RWPE2 (cell line): Measurements from ENCODE around the gene DNAAF8.
"Not testable (repeated sequence)": the region's sequence is repeated elsewhere in the genome, so short reads cannot be mapped to it uniquely, and the experiment has no call there.

Experiments
- ATAC-seq: fragments of 200-7000 bp; cut with Tn5 transposase; 3 replicates; pipeline ENCODE4 v1.9.1; 2021; ENCODE audit warnings: low read depth
- DNase-seq: peaks from one replicate; pipeline ENCODE4 v3.0.0-alpha.2; 2020; ENCODE audit warnings: low spot score
- H3K27ac ChIP-seq: fragments of 450-650 bp; 2 replicates; pipeline ENCODE4 v1.5.1; 2017; ENCODE audit warnings: mild to moderate bottlenecking; ENCODE audit not compliant: poor library complexity, severe bottlenecking
- H3K27me3 ChIP-seq: fragments of 250-450 bp; sonication (Bioruptor Pico); 2 replicates; pipeline ENCODE4 v1.5.1; 2021; ENCODE audit warnings: mild to moderate bottlenecking, moderate library complexity; ENCODE audit not compliant: insufficient read depth, poor library complexity, severe bottlenecking
- H3K36me3 ChIP-seq: fragments of 250-450 bp; sonication (Bioruptor Pico); 2 replicates; pipeline ENCODE4 v1.5.1; 2020; ENCODE audit warnings: low read depth, mild to moderate bottlenecking, moderate library complexity
- H3K4me1 ChIP-seq: fragments of 250-450 bp; sonication (Bioruptor Pico); 2 replicates; pipeline ENCODE4 v1.5.1; 2021; ENCODE audit warnings: mild to moderate bottlenecking, moderate library complexity; ENCODE audit not compliant: insufficient read depth, poor library complexity, severe bottlenecking
- H3K4me3 ChIP-seq: fragments of 250-450 bp; sonication (Bioruptor Pico); 2 replicates; pipeline ENCODE4 v1.5.1; 2021; ENCODE audit warnings: mild to moderate bottlenecking, moderate library complexity; ENCODE audit not compliant: severe bottlenecking
- H3K9me3 ChIP-seq: fragments of 250-450 bp; sonication (Bioruptor Pico); 2 replicates; pipeline ENCODE4 v1.5.1; 2021; ENCODE audit warnings: mild to moderate bottlenecking, moderate library complexity; ENCODE audit not compliant: severe bottlenecking
- TF ChIP-seq, protein P1 (sequence below): fragments of 450-650 bp; IDR thresholded peaks from one replicate; pipeline ENCODE4 v1.5.1; 2017; ENCODE audit warnings: mild to moderate bottlenecking, moderate library complexity; ENCODE audit not compliant: poor library complexity, severe bottlenecking

Gene DNAAF8

DNA sequence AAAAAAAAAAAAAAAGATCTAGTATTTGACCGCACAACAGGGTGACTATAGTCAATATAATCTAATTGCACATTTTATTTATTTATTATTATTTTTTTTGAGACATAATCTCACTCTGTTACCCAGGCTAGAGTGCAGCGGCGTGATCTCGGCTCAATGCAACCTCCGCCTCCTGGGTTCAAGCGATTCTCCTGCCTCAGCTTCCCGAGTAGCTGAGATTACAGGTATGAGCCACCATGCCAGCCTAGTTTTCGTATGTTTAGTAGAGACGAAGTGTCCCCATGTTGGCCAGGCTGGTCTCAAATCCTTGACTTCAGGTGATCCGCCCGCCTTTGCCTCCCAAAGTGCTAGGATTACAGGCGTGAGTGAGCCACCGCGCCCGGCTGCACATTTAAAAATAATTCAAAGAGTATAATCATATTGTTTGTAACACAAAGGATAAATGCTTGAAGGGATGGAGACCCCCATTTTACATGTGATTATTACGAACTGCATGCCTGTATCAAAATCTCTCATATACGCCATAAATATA, 1.1 kb upstream of the DNAAF8 start:
- Histone ChIP-seq H3K27me3 (no peaks in the 10 kb centered on the region), H3K36me3 (peaks cover 34% of the 10 kb centered on the region), H3K4me3 (peak overlapping the region; percentile 66), H3K27ac (peak overlapping the region; percentile 50), H3K9me3 (no peaks in the 10 kb centered on the region), H3K4me1 (no peaks in the 10 kb centered on the region)
- TF ChIP-seq, protein P1, sequence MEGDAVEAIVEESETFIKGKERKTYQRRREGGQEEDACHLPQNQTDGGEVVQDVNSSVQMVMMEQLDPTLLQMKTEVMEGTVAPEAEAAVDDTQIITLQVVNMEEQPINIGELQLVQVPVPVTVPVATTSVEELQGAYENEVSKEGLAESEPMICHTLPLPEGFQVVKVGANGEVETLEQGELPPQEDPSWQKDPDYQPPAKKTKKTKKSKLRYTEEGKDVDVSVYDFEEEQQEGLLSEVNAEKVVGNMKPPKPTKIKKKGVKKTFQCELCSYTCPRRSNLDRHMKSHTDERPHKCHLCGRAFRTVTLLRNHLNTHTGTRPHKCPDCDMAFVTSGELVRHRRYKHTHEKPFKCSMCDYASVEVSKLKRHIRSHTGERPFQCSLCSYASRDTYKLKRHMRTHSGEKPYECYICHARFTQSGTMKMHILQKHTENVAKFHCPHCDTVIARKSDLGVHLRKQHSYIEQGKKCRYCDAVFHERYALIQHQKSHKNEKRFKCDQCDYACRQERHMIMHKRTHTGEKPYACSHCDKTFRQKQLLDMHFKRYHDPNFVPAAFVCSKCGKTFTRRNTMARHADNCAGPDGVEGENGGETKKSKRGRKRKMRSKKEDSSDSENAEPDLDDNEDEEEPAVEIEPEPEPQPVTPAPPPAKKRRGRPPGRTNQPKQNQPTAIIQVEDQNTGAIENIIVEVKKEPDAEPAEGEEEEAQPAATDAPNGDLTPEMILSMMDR, result no peak
- DNase-seq (no peak), ATAC-seq (no peak)

DNA sequence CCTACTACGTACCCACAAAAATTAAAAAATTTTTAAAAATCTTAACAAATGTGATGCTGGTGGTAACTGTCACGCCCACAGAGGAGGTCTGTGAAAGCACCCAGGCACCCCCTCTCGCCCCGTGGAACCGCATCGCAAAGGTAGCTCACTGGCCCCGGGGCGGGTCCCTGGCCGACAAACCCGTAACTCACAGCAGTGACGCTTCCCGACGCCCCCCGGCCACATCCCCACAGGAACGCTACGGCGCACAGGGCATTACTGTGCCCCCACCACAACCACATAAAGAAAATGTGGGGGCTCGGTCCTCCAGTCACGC, 632 bp upstream of the DNAAF8 start:
- no peak for ATAC-seq
- Histone ChIP-seq H3K4me3 (peak overlapping the region; percentile 66), H3K36me3 (peaks cover 30% of the 10 kb centered on the region), H3K27ac (peak overlapping the region; percentile 50), H3K9me3 (no peaks in the 10 kb centered on the region), H3K4me1 (no peaks in the 10 kb centered on the region), H3K27me3 (no peaks in the 10 kb centered on the region)
- TF ChIP-seq, protein P1, result no peak
- DNase-seq, result no peak

DNA sequence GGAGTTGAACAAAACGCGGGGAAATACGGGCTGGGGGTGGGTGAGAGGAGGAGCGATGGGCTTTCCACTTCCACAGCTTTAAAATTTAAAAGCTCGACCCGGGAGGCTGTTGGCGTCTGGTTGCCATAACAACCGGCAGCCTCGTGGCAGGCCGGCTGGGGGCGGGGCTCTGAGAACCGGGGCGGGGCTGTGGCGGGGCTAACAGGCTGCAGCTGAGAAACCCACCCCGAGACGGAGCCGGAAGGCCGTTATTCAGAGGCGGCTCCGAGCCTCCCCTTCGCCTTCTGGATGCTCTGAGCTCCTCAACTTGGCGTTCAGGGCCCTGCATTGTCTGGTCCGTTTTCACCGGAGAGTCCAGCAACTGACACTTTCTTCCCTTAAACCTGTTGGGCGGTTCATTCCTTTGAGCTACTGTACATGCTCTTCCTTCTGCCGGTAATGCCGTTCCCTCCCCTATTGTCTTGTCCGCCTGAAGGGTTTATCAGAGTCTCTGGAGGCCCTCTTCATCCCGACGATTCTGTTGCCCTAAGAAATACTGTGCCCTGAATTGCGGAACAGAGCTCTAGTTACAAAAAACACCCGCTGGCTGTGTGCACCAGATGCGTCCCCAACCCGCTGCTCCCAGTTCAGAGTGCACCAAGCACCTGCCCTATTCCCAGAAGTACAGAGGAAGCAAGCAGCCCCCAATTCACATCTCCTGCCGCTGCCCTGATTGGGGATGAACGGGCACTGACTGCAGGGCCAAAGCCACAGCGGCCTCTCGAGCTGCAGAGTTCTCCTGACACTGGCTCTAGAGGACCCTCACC, 596 bp downstream of the DNAAF8 start:
- ATAC-seq, result peak; percentile 59
- no peaks in the 10 kb centered on the region for H3K4me1 ChIP-seq
- peak overlapping the region; percentile 66 for H3K4me3 ChIP-seq
- H3K36me3 ChIP-seq, result peaks cover 21% of the 10 kb centered on the region
- peak; percentile 86 for DNase-seq
- H3K27ac ChIP-seq, result peak overlapping the region; percentile 50
- no peaks in the 10 kb centered on the region for H3K9me3 ChIP-seq
- H3K27me3 ChIP-seq, result no peaks in the 10 kb centered on the region
- TF ChIP-seq, protein P1, result no peak

DNA sequence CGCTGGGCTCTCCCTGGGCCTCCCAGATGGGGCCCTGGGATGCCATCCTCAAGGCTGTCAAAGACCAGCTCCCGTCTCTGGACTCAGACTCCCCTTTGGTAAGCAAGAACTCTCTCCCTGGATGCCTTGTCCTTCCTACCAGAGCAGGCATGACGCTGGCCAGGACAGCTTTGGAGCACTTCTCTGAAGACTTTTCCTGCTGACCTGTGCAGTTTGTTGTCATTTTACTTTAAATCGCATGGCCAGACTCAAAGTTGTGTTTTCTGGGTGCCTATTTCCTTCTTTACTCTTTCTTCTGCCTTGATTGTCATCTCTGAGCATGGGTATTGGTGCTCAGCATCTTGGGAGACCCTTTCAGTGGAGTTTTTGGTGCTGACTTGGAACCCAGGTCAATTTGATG, 2.2 kb downstream of the DNAAF8 start:
- Histone ChIP-seq H3K9me3 (no peaks in the 10 kb centered on the region), H3K27ac (no peak overlapping the region), H3K27me3 (no peaks in the 10 kb centered on the region), H3K36me3 (peaks cover 5% of the 10 kb centered on the region), H3K4me1 (no peaks in the 10 kb centered on the region), H3K4me3 (no peak overlapping the region)
- DNase-seq, result no peak
- ATAC-seq, result no peak
- TF ChIP-seq, protein P1, result no peak

DNA sequence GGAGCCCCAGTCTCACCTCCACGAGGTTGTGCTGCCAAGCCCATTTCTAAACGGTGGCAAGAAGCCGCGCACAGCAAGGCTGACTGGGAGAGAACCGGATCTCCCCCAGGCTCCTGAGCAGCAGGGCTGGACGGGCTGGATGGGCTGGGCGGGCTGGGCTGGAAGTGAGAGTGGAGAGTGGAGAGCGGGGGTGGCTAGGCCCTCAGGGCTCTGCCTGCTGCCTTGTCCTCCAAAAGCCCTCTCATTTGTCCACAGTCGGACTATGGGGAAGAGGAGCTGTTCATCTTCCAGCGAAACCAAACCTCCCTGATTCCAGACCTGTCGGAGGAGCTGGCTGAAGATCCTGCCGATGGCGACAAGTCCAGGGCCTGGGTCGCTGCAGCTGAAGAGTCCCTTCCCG, 3.2 kb downstream of the DNAAF8 start:
- Histone ChIP-seq H3K9me3 (no peaks in the 10 kb centered on the region), H3K4me3 (no peak overlapping the region), H3K4me1 (no peaks in the 10 kb centered on the region), H3K36me3 (no peaks in the 10 kb centered on the region; the same call in 1 of the 2 replicates), H3K27ac (no peak overlapping the region), H3K27me3 (no peaks in the 10 kb centered on the region)
- TF ChIP-seq, protein P1, result no peak
- ATAC-seq (no peak), DNase-seq (no peak)

DNA sequence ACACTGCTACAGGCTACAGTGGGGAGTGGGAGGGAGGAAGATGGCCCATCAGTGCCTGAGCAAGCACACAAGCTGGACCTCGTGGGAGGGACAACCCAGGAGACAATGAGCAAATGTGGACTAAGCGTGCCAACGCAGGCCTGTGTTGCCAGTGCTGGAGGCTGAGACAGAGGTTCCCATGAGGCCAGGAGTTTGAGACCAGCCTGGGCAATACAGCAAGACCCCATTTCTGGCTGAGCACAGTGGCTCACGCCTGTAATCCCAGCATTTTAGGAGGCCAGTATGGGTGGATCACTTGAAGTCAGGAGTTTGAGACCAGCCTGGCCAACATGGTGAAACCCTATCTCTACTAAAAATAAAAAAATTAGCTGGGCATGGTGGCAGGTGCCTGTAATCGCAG, 4.0 kb downstream of the DNAAF8 start:
- not testable (repeated sequence) for H3K4me1 ChIP-seq, H3K27ac ChIP-seq, H3K9me3 ChIP-seq, H3K4me3 ChIP-seq, H3K27me3 ChIP-seq, DNase-seq, ATAC-seq, H3K36me3 ChIP-seq
